Glutamatergic neuron (in vitro differentiated cells): ENCODE results near the gene CBFB. TPM values are rescaled to one million over a fixed set of nuclear protein-coding genes. Genes with fewer than 3 reads are reported as not detected.

Experiments used
- DNase-seq: peaks from one replicate; pipeline ENCODE4 v3.0.0; 2022
- H3K27ac Mint-ChIP-seq: one replicate; pipeline ENCODE4 v1.8.0; 2020; ENCODE audit warnings: mild to moderate bottlenecking, mixed read lengths, inconsistent platforms; ENCODE audit not compliant: unreplicated experiment
- H3K27me3 Mint-ChIP-seq: one replicate; pipeline ENCODE4 v1.8.0; 2020; ENCODE audit warnings: mild to moderate bottlenecking, moderate library complexity, mixed read lengths, inconsistent platforms; ENCODE audit not compliant: unreplicated experiment
- H3K36me3 Mint-ChIP-seq: one replicate; pipeline ENCODE4 v1.8.0; 2020; ENCODE audit warnings: mild to moderate bottlenecking, mixed read lengths, inconsistent platforms; ENCODE audit not compliant: unreplicated experiment
- H3K4me1 Mint-ChIP-seq: one replicate; pipeline ENCODE4 v1.8.0; 2020; ENCODE audit warnings: mild to moderate bottlenecking, low read depth, mixed read lengths, inconsistent platforms; ENCODE audit not compliant: unreplicated experiment
- H3K4me3 Mint-ChIP-seq: one replicate; pipeline ENCODE4 v1.8.0; 2020; ENCODE audit warnings: mild to moderate bottlenecking, mixed read lengths, inconsistent platforms; ENCODE audit not compliant: unreplicated experiment
- H3K9me3 Mint-ChIP-seq: one replicate; pipeline ENCODE4 v1.8.0; 2020; ENCODE audit warnings: mild to moderate bottlenecking, moderate library complexity, mixed read lengths, inconsistent platforms; ENCODE audit not compliant: unreplicated experiment
- CTCF ChIP-seq: fragments of 200-600 bp; sonication (generic); IDR thresholded peaks from one replicate; pipeline ENCODE4 v1.5.0; 2021; ENCODE audit not compliant: partially characterized antibody, unreplicated experiment
- total RNA-seq: library from RNA; stranded (reverse); fragmentation: NEBNext Ultra II Directional; extraction: Animal tissue kit (Norgen Biotek cat#: 25700); gene quantifications from one replicate; pipeline ENCODE4 v1.2.1, GENCODE V29; 2021; ENCODE audit not compliant: unreplicated experiment

Gene CBFB
- total RNA-seq, 1 donor from 2014 or later: 168 TPM

GRCh38 chr16:67084345-67085028 lies 55.5 kb downstream of the CBFB start:
- Mint-ChIP-seq H3K27me3 (no peaks in the 10 kb centered on the region), H3K4me3 (no peak overlapping the region), H3K9me3 (no peaks in the 10 kb centered on the region), H3K4me1 (peaks cover 14% of the 10 kb centered on the region), H3K27ac (no peak overlapping the region), H3K36me3 (no peaks in the 10 kb centered on the region)
- TF ChIP-seq CTCF: no peak
- no peak for DNase-seq

- peak overlapping the region; percentile 3 for H3K4me3 Mint-ChIP-seq
- peaks cover 13% of the 10 kb centered on the region for H3K4me1 Mint-ChIP-seq
- no peaks in the 10 kb centered on the region for H3K36me3 Mint-ChIP-seq
- no peaks in the 10 kb centered on the region for H3K9me3 Mint-ChIP-seq
- no peak for TF ChIP-seq CTCF
- no peak for DNase-seq
- H3K27me3 Mint-ChIP-seq: no peaks in the 10 kb centered on the region
- H3K27ac Mint-ChIP-seq: no peak overlapping the region
These were observed 57.9 kb downstream of the CBFB start for GRCh38 chr16:67086822-67087221.

DNA sequence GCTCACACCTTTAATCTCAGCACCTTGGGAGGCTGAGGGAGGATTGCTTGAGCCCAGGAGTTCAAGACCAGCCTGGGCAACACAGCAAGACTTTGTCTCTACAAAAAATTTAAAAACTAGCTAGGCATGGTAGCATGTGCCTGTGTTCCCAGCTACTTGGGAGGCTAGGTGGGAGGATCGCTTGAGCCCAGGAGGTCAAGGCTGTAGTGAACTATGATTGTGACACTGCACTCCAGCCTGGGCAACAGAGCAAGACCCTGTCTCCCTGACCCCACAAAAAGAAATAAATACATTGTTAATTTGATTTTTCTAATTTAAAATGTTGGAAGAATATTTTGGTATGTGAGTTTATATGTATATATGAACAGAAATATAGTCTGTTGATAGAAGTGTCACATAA lies 58.3 kb downstream of the CBFB start:
- Mint-ChIP-seq H3K27me3 (no peaks in the 10 kb centered on the region), H3K4me1 (peaks cover 15% of the 10 kb centered on the region), H3K4me3 (no peak overlapping the region), H3K27ac (no peak overlapping the region), H3K36me3 (no peaks in the 10 kb centered on the region), H3K9me3 (no peaks in the 10 kb centered on the region)
- TF ChIP-seq CTCF: no peak
- DNase-seq: no peak

GRCh38 chr16:67087803-67088202 lies 58.9 kb downstream of the CBFB start:
- Mint-ChIP-seq H3K4me3 (no peak overlapping the region), H3K9me3 (no peaks in the 10 kb centered on the region), H3K27me3 (no peaks in the 10 kb centered on the region), H3K36me3 (no peaks in the 10 kb centered on the region), H3K4me1 (peaks cover 15% of the 10 kb centered on the region), H3K27ac (no peak overlapping the region)
- no peak for TF ChIP-seq CTCF
- no peak for DNase-seq

- Mint-ChIP-seq H3K4me3 (no peak overlapping the region), H3K36me3 (no peaks in the 10 kb centered on the region), H3K4me1 (peaks cover 15% of the 10 kb centered on the region), H3K27ac (peak overlapping the region; percentile 33), H3K9me3 (no peaks in the 10 kb centered on the region), H3K27me3 (no peaks in the 10 kb centered on the region)
- TF ChIP-seq CTCF: no peak
- DNase-seq: no peak
These were observed 59.6 kb downstream of the CBFB start for GRCh38 chr16:67088551-67088950.
